ENCODE results near the gene DSP.

Gene DSP

DNA sequence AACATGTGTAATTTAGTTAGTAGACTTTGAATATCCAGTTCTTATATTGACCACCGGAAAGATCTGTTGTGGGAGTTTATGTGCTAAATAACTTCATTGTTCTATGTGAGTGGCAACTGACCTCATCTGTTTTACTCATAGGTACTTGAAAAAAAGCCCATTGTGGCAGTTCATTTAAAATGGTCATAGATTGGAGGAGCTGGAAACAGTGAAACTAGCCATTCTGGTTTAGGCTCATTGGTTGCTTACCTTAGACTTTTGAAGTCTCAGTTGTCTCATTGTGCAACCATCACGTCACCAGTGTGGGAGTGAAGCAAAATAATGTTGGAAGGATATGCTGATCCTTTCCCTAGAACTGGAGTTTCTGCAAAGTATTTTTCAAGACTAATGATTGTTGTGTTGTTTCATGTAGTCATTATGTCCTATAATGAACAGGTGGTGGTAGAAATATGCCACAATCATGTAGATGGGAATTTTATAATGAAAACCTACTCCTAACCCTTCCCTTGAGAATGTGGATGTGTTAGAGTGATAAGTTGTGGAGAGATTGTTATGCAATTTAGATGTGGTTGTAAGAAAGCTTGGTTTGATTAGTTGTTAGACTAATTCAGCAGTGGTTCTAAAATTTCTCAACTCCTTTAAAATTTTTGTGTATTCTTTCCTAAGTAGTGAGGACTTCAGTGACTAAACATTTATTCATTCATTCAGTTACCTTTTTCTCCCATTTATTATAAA lies 18.3 kb downstream of the DSP start:
- DNase-seq = no peak
- no peak overlapping the region for H3K4me3 ChIP-seq

DNA sequence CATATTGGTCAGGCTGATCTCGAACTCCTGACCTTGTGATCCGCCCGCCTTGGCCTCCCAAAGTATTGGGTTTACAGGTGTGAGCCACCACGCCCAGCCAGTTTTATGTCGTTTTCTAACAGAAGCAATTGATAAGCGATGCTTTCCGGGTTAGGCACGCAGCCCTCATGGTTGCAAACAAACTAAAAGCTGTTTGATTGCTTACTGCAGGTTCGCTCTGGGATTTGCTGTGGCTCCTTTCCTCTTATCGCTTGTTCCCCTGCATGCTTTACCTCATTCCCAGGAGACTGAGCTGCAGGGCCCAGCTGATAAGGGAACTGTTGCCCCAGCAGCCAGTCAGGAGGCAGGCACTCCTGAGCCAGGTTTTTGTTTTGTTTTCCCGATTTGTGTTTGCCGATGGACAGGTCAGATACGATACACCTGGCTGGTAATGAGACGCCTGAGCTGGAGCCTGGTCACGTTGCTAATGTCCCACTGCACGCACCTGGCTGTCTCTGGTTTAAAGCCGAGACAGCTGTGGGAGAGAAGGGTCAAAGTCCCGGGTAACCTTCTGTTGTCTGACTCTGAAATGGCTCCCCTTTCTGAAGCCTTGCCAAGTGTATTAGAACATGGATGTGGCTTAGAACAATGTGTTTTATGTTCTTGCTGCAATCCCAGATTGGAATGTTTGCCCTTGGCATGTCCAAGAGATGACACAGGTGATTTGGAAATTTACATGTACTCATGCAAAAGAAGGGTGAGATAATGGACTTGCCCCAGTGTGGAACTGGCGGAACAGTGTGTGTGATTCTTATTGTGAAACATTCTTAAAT lies 19.9 kb downstream of the DSP start:
- Histone ChIP-seq H3K36me3 (peaks cover 0 to 20% (median 0%) of the 10 kb centered on the region in 3 donors), H3K9me3 (no peaks in the 10 kb centered on the region), H3K27me3 (peaks cover 0 to 16% of the 10 kb centered on the region in 2 donors), H3K4me3 (no peak overlapping the region), H3K4me1 (no peaks in the 10 kb centered on the region), H3K27ac (no peak overlapping the region)
- intact Hi-C loops (cut with DNase I; ENCODE audit: low total_unique reads) = no loop called here
- DNase-seq = no peak
- TF ChIP-seq, protein P1, sequence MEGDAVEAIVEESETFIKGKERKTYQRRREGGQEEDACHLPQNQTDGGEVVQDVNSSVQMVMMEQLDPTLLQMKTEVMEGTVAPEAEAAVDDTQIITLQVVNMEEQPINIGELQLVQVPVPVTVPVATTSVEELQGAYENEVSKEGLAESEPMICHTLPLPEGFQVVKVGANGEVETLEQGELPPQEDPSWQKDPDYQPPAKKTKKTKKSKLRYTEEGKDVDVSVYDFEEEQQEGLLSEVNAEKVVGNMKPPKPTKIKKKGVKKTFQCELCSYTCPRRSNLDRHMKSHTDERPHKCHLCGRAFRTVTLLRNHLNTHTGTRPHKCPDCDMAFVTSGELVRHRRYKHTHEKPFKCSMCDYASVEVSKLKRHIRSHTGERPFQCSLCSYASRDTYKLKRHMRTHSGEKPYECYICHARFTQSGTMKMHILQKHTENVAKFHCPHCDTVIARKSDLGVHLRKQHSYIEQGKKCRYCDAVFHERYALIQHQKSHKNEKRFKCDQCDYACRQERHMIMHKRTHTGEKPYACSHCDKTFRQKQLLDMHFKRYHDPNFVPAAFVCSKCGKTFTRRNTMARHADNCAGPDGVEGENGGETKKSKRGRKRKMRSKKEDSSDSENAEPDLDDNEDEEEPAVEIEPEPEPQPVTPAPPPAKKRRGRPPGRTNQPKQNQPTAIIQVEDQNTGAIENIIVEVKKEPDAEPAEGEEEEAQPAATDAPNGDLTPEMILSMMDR (IDR thresholded peaks at IDR 0.05) = no peak

More for the DNA sequence above, 18.3 kb downstream of the DSP start:
- intact Hi-C loops (cut with DNase I; ENCODE audit: low total_unique reads) = no loop called here
- no peaks in the 10 kb centered on the region for H3K4me1 ChIP-seq
- no peak overlapping the region for H3K27ac ChIP-seq
- peaks cover 0 to 13% of the 10 kb centered on the region in 2 donors for H3K27me3 ChIP-seq
- H3K36me3 ChIP-seq = peaks cover 0 to 7% (median 0%) of the 10 kb centered on the region in 3 donors
- H3K9me3 ChIP-seq = no peaks in the 10 kb centered on the region
- TF ChIP-seq, protein P1 (IDR thresholded peaks at IDR 0.05) = no peak

DNA sequence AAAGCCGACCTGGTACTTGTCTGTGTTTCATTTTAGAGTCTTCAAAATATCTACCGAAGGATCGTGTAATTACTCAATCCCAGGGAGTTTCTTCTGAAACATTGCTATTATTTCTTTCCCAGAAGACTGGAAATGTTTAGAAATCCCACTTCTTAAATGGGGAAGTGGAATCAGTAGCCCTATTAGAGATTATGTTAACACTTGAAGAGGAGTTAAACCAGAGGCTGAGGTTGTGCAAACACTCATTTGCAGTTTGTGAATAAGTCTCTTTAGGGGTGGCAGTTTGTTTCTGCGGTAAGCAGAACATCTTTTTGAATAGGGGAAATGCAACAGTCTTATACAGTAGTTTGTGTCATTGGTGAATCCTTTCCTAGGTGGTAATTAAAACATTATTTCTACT lies 21.3 kb downstream of the DSP start:
- Histone ChIP-seq H3K9me3 (no peaks in the 10 kb centered on the region), H3K27ac (no peak overlapping the region), H3K27me3 (peaks cover 0 to 16% of the 10 kb centered on the region in 2 donors), H3K4me3 (no peak overlapping the region), H3K36me3 (peaks cover 0 to 33% (median 0%) of the 10 kb centered on the region in 3 donors), H3K4me1 (no peaks in the 10 kb centered on the region)
- no peak for DNase-seq
- intact Hi-C loops (cut with DNase I; ENCODE audit: low total_unique reads) = no loop called here
- TF ChIP-seq, protein P1 (IDR thresholded peaks at IDR 0.05) = no peak

DNA sequence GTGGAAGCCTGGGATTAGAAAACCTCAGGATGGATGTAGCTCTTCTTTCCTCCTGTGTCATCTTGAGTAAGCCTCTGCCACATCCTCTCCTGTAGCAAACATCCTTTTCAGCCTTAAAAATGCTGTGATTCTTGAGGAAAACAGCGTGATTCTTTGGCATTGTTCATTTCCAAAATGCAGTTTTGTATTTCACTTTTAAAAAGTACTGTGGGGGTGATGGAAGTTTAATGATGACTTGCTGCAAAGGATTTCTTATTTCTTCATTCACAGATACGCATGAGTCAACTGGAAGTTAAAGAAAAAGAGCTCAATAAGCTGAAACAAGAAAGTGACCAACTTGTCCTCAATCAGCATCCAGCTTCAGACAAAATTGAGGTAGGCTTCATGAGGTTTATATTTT lies 24.6 kb downstream of the DSP start:
- H3K27ac ChIP-seq = no peak overlapping the region
- H3K36me3 ChIP-seq = peaks cover 0 to 53% (median 0%) of the 10 kb centered on the region in 3 donors
- intact Hi-C loops (cut with DNase I; ENCODE audit: low total_unique reads) = no loop called here
- TF ChIP-seq, protein P1 (IDR thresholded peaks at IDR 0.05) = no peak
- H3K4me3 ChIP-seq = no peak overlapping the region
- DNase-seq = no peak
- peaks cover 0 to 14% of the 10 kb centered on the region in 2 donors for H3K27me3 ChIP-seq
- H3K9me3 ChIP-seq = no peaks in the 10 kb centered on the region
- H3K4me1 ChIP-seq = no peaks in the 10 kb centered on the region

DNA sequence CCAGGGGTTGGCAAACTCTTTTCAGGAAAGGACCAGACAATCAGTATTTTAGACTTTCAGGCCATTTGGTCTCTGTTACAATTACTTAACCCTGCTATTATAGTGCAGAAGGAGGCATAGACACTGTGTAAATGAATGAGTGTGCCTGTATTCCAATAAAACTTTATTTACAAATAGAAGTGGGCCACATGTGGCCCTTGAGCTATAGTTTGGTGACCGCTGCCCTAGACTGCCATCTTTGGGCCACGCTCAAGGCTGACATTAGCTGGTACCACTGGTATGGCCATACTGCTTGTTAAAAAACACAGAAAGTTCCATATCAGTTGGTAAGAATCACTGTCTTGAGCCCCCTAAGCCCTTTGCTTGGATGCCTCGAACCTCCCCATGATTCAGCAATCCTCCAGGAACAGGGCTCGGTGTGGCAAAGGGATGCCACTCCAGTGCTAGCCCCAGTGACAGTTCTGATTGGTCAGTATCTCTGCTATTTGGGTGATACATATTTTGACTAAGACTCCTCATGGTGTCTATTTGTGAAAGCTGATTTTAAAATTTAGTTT lies 25.2 kb downstream of the DSP start:
- intact Hi-C loops (cut with DNase I; ENCODE audit: low total_unique reads) = no loop called here
- Histone ChIP-seq H3K36me3 (peaks cover 0 to 59% (median 0%) of the 10 kb centered on the region in 3 donors), H3K27me3 (peaks cover 0 to 9% of the 10 kb centered on the region in 2 donors), H3K9me3 (no peaks in the 10 kb centered on the region), H3K4me3 (no peak overlapping the region), H3K27ac (no peak overlapping the region), H3K4me1 (no peaks in the 10 kb centered on the region)
- DNase-seq = no peak
- TF ChIP-seq, protein P1 (IDR thresholded peaks at IDR 0.05) = no peak
